ENCODE results near the gene ANO7.

GRCh38 chr2:241219856-241220356 lies 31.4 kb downstream of the ANO7 start:
- TF ChIP-seq, protein P1, sequence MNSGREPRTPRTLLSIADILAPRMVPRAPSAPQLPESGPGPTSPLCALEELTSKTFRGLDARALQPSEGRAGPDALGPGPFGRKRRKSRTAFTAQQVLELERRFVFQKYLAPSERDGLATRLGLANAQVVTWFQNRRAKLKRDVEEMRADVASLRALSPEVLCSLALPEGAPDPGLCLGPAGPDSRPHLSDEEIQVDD (CRISPR knock-in tag; IDR thresholded peaks at IDR 0.05; ENCODE audit: borderline replicate concordance): no peak
- TF ChIP-seq, protein P2, sequence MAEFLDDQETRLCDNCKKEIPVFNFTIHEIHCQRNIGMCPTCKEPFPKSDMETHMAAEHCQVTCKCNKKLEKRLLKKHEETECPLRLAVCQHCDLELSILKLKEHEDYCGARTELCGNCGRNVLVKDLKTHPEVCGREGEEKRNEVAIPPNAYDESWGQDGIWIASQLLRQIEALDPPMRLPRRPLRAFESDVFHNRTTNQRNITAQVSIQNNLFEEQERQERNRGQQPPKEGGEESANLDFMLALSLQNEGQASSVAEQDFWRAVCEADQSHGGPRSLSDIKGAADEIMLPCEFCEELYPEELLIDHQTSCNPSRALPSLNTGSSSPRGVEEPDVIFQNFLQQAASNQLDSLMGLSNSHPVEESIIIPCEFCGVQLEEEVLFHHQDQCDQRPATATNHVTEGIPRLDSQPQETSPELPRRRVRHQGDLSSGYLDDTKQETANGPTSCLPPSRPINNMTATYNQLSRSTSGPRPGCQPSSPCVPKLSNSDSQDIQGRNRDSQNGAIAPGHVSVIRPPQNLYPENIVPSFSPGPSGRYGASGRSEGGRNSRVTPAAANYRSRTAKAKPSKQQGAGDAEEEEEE (CRISPR knock-in tag; IDR thresholded peaks at IDR 0.05; ENCODE audit: borderline replicate concordance): no peak
- TF ChIP-seq, protein P3, sequence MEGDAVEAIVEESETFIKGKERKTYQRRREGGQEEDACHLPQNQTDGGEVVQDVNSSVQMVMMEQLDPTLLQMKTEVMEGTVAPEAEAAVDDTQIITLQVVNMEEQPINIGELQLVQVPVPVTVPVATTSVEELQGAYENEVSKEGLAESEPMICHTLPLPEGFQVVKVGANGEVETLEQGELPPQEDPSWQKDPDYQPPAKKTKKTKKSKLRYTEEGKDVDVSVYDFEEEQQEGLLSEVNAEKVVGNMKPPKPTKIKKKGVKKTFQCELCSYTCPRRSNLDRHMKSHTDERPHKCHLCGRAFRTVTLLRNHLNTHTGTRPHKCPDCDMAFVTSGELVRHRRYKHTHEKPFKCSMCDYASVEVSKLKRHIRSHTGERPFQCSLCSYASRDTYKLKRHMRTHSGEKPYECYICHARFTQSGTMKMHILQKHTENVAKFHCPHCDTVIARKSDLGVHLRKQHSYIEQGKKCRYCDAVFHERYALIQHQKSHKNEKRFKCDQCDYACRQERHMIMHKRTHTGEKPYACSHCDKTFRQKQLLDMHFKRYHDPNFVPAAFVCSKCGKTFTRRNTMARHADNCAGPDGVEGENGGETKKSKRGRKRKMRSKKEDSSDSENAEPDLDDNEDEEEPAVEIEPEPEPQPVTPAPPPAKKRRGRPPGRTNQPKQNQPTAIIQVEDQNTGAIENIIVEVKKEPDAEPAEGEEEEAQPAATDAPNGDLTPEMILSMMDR (CRISPR knock-in tag; IDR thresholded peaks at IDR 0.05): no peak
- no peak for TF ChIP-seq POLR2AphosphoS5 (IDR thresholded peaks at IDR 0.05; ENCODE audit: low read depth, low read length)
- no peak for TF ChIP-seq EHMT2 (IDR thresholded peaks at IDR 0.05; ENCODE audit: borderline replicate concordance, low read depth, low read length)
- TF ChIP-seq ZNF318 (CRISPR knock-in tag; IDR thresholded peaks at IDR 0.05): no peak
- TF ChIP-seq HDAC6 (IDR thresholded peaks at IDR 0.05; ENCODE audit: low read depth, low read length): no peak
- TF ChIP-seq ZNF776 (CRISPR knock-in tag; IDR thresholded peaks at IDR 0.05): no peak
- TF ChIP-seq POLR2A (IDR thresholded peaks at IDR 0.05; ENCODE audit: insufficient read depth in 1 of 2, low read depth in 2 of 2, low read length in 2 of 2): no peak
- TF ChIP-seq, protein P4, sequence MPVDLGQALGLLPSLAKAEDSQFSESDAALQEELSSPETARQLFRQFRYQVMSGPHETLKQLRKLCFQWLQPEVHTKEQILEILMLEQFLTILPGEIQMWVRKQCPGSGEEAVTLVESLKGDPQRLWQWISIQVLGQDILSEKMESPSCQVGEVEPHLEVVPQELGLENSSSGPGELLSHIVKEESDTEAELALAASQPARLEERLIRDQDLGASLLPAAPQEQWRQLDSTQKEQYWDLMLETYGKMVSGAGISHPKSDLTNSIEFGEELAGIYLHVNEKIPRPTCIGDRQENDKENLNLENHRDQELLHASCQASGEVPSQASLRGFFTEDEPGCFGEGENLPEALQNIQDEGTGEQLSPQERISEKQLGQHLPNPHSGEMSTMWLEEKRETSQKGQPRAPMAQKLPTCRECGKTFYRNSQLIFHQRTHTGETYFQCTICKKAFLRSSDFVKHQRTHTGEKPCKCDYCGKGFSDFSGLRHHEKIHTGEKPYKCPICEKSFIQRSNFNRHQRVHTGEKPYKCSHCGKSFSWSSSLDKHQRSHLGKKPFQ (CRISPR knock-in tag; IDR thresholded peaks at IDR 0.05; ENCODE audit: insufficient replicate concordance): no peak
- no peak for TF ChIP-seq RBM39 (IDR thresholded peaks at IDR 0.05; ENCODE audit: low read depth, low read length, poor library complexity, severe bottlenecking)
